Osteocyte (in vitro differentiated cells): Measurements from ENCODE around the gene RBMS2. TPM values are rescaled to one million over a fixed set of nuclear protein-coding genes. Genes with fewer than 3 reads are reported as not detected.

Experiments
- DNase-seq: peaks from one replicate; pipeline ENCODE4 v3.0.0; 2021; ENCODE audit warnings: mixed read lengths; ENCODE audit not compliant: unreplicated experiment; ENCODE audit errors: extremely low spot score
- H3K27ac Mint-ChIP-seq: one replicate; pipeline ENCODE4 v1.8.0; 2021; ENCODE audit warnings: mild to moderate bottlenecking, mixed read lengths; ENCODE audit not compliant: unreplicated experiment
- H3K27me3 Mint-ChIP-seq: one replicate; pipeline ENCODE4 v1.8.0; 2021; ENCODE audit warnings: mixed read lengths; ENCODE audit not compliant: unreplicated experiment
- H3K36me3 Mint-ChIP-seq: one replicate; pipeline ENCODE4 v1.8.0; 2021; ENCODE audit warnings: mixed read lengths; ENCODE audit not compliant: unreplicated experiment
- H3K4me1 Mint-ChIP-seq: one replicate; pipeline ENCODE4 v1.8.0; 2021; ENCODE audit warnings: mixed read lengths; ENCODE audit not compliant: unreplicated experiment
- H3K4me3 Mint-ChIP-seq: one replicate; pipeline ENCODE4 v1.8.0; 2021; ENCODE audit warnings: mild to moderate bottlenecking, moderate library complexity, mixed read lengths; ENCODE audit not compliant: unreplicated experiment
- H3K9me3 Mint-ChIP-seq: one replicate; pipeline ENCODE4 v1.8.0; 2021; ENCODE audit warnings: mixed read lengths; ENCODE audit not compliant: unreplicated experiment
- total RNA-seq: library from RNA; stranded (reverse); gene quantifications from 2 replicates; pipeline ENCODE4 v1.2.1, GENCODE V29; 2021
- TF ChIP-seq, protein P1 (sequence below): fragments of 200-600 bp; sonication (generic); IDR thresholded peaks from 2 replicates; pipeline ENCODE4 v1.5.0; 2021; ENCODE audit warnings: antibody characterized with exemption, mild to moderate bottlenecking, moderate library complexity

The RBMS2 gene
- total RNA-seq, 1 donor from 2014 or later: 80.0 TPM

- H3K9me3 Mint-ChIP-seq: no peaks in the 10 kb centered on the region
- peaks cover 5% of the 10 kb centered on the region for H3K36me3 Mint-ChIP-seq
- H3K4me1 Mint-ChIP-seq: peaks cover 26% of the 10 kb centered on the region
- H3K27me3 Mint-ChIP-seq: no peaks in the 10 kb centered on the region
- TF ChIP-seq, protein P1, sequence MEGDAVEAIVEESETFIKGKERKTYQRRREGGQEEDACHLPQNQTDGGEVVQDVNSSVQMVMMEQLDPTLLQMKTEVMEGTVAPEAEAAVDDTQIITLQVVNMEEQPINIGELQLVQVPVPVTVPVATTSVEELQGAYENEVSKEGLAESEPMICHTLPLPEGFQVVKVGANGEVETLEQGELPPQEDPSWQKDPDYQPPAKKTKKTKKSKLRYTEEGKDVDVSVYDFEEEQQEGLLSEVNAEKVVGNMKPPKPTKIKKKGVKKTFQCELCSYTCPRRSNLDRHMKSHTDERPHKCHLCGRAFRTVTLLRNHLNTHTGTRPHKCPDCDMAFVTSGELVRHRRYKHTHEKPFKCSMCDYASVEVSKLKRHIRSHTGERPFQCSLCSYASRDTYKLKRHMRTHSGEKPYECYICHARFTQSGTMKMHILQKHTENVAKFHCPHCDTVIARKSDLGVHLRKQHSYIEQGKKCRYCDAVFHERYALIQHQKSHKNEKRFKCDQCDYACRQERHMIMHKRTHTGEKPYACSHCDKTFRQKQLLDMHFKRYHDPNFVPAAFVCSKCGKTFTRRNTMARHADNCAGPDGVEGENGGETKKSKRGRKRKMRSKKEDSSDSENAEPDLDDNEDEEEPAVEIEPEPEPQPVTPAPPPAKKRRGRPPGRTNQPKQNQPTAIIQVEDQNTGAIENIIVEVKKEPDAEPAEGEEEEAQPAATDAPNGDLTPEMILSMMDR: no peak
- H3K27ac Mint-ChIP-seq: peak overlapping the region; percentile 11
- H3K4me3 Mint-ChIP-seq: no peak overlapping the region
- DNase-seq: no peak
These were observed 15.9 kb downstream of the RBMS2 start for GRCh38 chr12:56537546-56537945.

- Mint-ChIP-seq H3K4me1 (peaks cover 23% of the 10 kb centered on the region), H3K4me3 (no peak overlapping the region), H3K27me3 (no peaks in the 10 kb centered on the region), H3K9me3 (no peaks in the 10 kb centered on the region), H3K36me3 (no peaks in the 10 kb centered on the region), H3K27ac (peak overlapping the region; percentile 31)
- TF ChIP-seq, protein P1: no peak
- no peak for DNase-seq
These were observed 20.0 kb downstream of the RBMS2 start for GRCh38 chr12:56541631-56542030.

GRCh38 chr12:56542164-56542563, 20.5 kb downstream of the RBMS2 start:
- Mint-ChIP-seq H3K4me3 (no peak overlapping the region), H3K4me1 (peaks cover 21% of the 10 kb centered on the region), H3K27me3 (no peaks in the 10 kb centered on the region), H3K36me3 (no peaks in the 10 kb centered on the region), H3K27ac (no peak overlapping the region), H3K9me3 (no peaks in the 10 kb centered on the region)
- TF ChIP-seq, protein P1: no peak
- no peak for DNase-seq

DNA sequence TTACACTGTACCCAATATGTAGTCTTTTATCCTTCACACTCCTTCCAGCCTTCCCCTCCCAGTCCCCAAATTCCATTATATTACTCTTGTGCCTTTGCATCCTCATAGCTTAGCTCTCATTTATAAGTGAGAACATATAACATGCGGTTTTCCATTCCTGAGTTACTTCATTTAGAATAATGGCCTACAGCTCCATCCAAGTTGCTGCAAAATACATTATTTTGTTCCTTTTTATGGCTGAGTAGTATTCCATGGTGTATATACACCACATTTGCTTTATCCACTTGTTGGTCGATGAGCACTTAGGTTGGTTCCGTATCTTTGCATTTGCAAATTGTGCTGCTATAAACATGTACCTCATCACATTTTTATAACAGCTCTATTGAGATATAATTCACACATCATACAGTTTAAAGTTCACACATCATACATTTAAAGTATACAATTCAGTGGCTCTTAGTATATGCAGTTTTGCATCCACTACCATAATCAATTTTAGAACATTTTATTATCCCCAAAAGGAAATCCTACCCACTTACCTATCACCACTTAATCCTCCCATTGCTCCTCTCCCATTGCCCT, 23.5 kb downstream of the RBMS2 start:
- no peak overlapping the region for H3K4me3 Mint-ChIP-seq
- peaks cover 2% of the 10 kb centered on the region for H3K36me3 Mint-ChIP-seq
- TF ChIP-seq, protein P1: no peak
- peaks cover 10% of the 10 kb centered on the region for H3K4me1 Mint-ChIP-seq
- H3K27ac Mint-ChIP-seq: peak overlapping the region; percentile 50
- H3K27me3 Mint-ChIP-seq: no peaks in the 10 kb centered on the region
- H3K9me3 Mint-ChIP-seq: no peaks in the 10 kb centered on the region
- DNase-seq: no peak

GRCh38 chr12:56546680-56547079, 25.1 kb downstream of the RBMS2 start:
- Mint-ChIP-seq H3K4me1 (peaks cover 10% of the 10 kb centered on the region), H3K36me3 (peaks cover 2% of the 10 kb centered on the region), H3K27ac (no peak overlapping the region), H3K4me3 (no peak overlapping the region), H3K9me3 (no peaks in the 10 kb centered on the region), H3K27me3 (no peaks in the 10 kb centered on the region)
- no peak for DNase-seq
- TF ChIP-seq, protein P1: no peak
